ENCODE results near the gene CD79B.

CD79B gene

DNA sequence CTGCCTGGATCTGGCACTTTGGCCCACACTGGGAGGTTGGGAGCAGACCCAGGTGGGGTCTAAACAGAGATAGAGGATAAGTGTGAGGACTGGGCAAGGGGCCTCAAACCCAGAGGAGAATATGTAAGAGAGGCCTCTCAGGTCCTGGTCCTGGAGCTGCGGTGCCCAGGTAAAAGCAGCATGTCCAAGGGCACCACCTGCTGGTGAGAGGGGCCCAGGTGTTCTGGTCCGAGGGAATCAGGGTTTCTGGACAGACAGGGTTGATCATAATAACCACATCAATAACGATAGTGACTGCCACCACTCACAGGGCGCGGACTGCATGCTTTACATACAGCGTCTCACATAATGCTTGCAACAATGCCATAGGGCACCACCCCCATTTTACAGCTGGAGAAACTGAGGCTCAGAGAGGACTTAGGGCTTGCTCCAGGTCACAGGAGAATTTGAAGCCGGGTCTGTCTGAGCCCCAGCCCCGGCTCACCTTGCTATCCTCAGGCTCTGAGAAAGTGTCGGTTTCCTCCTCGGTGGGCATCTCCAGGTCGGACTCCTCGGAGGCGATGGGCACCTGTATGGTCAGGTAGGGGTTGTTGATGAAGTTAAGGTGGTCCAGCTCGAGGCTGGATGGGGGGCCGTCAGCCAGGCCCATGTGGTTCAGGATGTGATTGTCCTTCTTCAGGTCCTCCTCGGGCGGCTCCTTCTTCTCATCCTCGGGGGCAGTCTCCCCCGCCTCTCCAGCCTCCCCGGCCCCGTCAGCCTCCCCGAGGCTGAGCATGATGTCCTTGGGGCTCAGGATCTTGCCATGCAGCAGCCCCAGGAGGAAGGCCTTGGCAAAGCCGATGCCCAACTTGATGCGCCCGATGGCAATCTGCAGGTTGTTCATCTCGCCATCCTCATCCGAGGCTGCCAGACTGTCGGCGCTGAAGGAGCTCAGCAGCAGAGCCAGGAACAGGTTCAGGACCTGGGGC is 19.1 kb upstream of the CD79B start:
- no peak for DNase-seq

DNA sequence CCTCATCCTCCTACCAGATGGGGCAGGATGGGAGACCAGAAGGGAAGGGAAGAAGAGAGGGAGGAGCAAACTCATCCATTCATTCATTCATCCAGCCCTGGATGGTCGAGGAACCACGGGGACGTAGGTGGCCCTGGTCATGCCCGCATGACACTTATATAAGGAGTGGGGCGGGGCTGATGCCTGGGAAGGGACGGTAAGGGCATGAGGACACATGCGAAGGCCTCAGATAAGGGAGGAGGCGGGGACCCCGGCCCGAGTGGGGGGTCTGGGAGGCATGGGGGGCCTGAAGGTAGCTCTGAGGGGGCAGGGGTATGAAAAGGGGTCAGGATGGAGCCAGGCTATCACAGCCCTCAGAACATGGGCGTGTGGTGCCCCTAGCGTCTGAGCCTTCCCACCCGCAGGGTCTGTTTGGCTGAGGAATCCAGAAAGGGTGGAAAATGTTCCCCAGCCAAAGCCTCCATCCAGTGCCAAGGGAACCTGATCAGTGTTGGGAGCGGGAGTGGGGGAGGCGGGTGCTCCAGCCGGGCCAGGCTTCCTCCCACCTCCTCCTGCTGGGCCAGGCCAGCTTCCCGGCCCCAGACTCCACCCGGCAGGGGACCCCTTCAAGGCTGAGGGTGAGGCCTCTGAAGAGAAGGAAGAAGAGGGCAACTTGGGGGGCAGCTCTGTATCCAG is 17.6 kb upstream of the CD79B start:
- DNase-seq = no peak

DNA sequence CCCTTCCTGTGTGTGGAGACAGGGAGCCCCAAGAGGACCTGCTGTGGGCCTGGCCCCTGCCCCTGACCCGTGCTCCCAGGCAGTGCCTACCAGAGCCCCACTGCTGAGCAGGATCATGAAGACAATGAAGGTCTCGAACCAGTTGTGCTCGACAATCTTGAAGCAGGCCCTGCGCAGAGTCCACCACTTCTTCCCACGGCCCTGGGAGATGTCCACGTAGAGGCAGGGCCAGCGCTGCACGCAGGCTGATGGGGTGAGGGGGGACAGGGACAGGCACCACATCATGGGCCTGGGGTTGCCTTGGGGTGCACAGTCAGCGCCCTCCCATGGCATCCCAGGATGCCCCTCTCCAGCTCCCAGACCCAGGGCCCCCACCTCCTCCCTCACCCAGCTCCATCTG is 16.4 kb upstream of the CD79B start:
- no peak for DNase-seq

DNA sequence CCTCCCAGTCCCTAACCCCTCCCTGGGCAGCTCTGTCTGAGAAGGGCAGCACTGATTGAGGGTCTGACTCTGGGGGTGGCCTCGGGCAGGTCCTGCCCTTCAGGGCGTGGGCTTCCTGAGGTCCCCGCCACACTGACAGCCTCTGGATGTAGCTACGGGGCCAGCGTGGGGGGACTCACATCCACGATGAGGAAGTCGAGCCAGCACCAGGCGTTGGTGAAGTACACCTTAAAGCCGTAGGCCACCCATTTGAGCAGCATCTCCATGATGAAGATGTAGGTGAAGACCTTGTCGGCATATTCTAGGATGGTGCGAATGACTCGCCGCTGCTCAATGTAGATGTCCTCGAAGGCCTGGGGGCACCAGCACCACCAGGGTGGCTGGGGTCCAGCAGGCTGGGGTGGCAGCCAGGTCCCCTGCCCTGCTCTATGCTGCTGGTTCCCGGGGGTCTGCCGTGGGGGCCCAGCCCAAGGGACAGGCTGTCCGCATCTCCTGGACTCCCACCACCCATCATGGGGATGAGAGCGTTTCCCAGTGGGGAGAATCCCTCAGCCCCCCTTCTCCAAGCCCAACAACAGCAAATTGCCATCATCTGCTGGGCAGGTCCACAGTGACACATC is 15.7 kb upstream of the CD79B start:
- no peak for DNase-seq

DNA sequence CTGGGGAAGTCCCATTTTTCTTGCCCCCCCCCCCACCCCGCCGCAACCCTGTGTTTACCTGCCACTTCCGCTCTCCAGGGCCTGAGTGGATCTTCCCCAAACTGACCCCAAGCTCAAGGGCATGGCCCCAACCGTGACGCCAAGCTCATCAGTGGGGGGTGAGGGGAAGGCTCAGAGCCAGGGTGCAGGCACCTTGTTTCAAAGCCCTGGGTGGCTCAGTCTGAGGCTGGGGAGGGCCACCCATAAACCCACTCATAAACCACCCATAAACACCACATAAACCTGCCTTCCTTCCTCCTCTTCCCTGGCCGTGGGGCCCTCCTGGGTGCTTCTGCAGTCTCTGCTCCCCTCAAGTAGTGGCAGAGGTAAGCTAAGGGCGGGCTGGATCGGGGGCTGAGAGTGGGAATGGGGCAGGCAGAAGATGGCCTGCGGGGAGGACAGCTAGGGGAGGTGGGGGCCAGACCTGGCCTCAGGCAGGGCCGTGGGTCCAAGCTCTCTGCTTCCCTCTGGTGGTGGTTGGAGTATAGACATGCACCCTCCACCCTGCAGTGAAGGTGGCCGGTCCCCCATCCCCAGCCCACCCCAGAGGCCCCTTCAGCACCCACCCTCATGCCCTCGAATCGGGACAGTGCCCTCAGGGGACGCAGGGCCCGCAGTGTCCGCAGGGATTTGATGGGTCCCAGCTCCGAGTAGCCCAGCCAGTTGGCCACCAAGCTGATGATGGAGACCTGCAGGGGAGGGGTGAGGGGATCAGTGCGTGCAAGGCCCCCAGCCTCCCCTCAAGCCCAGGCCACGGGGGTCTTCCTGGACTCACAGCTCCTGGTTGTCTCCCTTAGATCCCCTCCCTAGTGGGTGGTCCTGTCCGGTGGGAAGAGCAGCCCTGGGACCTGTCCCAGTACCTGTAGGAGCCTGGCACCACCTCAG is 14.6 kb upstream of the CD79B start:
- DNase-seq = peak; percentile 11

DNA sequence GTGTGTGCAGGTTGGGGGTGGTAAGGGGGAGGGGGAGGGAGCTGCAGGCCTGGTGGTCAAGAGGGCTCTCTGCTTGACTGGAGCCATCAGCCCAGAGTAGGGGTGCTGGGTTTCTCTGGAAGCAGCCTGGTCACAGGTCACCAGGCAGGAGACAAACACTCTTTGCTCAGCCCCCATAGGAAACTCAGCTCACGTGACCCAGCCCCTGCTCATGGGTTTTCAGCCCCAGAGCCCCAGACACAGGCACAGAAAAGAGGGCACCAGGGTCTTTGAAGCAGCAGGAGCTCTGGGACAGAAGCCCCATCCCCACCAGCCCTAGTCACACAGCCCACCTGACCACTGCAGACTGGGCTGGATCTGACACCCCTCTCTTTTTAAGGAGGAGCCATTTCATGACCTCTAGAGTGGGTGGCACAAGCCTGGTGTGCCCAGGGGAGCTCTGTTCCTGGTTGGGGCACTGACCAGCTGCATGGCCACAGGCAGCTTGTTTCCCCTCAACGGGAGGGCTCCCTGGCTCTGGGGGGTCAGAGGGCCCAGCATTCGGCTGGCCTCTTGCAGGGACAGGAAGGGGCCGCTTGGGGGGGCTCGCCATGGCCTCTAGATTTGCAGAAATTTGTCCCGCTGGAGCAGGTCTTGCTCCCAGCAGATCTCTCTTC is 13.8 kb upstream of the CD79B start:
- no peak for DNase-seq

DNA sequence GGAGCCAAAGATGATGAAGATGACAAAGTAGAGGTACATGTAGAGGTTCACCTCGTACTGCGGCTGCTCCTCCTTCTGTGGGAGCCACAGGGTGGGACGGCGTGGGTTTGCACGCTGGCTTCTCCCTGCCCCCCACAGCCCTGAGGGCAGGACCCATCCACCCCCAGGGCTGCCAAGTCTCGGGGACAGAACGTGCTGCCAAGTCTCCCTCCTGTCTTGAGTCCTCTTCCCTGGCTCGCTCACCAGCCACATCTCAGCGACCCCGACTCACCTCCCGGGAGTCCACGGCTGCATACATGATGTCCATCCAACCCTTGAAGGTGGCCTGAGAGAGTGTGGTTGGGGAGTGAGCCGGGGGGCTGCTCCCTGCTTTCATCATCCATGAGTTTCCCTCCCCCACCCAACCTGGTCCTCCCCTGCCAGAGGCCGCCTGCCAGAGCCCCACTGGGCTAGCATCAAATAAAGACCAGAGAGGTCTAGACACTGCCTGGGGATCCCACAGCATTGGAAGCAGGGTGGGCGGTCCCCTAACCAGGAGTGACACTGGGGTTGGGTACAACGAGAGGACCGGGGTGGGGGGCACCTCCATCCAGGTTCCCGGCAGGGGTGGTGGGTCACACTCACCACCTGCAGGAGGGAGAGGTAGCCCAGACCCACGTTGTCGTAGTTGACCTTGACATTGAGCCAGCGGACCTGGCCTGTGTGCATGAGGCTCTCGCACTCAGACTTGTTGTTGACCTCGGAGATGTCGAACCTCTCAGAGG is 12.8 kb upstream of the CD79B start:
- DNase-seq = no peak

DNA sequence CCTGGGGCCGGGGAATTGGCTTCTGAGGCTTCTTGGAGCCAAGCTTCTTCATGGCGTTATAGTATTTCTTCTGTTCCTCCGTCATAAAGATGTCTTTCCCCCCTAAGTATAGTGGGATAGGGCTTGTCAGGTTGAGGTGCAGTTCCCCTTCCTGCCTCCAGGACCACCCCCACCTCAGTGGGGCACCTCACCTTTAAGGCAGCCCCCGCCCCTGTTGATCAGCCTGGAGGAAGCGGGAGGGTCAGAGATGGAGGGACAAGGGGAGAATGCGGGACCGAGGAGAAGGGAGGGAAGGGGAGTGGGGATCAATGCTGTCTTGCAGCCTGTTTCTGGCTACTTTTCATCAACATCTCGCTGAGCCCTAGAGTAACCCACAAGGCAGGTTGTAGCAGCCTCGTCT is 11.6 kb upstream of the CD79B start:
- no peak for DNase-seq

DNA sequence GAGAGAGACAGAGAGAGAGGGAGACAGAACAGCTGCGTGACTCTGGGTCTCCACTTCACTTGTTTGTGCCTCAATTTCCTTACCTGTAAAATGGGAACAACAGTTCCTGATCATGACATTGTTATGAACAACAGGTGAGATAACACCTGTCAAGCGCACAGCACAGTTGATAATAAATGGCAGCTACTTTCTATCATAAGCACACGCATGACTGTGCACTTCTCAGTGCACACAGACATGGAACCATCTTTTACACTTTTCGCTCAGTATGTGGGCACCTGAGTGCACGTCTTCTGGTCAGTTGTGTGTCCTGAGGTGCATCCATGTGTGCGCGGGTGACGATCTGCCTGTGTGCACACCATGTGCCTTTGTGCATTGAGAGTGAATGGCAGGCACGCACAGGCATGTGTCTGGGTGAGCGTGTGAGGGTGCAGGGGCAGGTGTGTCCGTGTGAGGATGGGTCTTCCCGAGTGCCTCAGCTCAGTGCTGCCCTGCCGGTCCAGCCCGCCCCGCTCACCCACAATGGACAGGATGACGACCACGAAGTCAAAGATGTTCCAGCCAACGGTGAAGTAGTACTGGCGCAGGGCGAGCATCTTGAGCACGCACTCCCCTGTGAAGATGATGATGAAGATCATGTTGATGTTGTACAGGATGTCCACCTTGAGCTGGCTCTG is 10.3 kb upstream of the CD79B start:
- no peak for DNase-seq

DNA sequence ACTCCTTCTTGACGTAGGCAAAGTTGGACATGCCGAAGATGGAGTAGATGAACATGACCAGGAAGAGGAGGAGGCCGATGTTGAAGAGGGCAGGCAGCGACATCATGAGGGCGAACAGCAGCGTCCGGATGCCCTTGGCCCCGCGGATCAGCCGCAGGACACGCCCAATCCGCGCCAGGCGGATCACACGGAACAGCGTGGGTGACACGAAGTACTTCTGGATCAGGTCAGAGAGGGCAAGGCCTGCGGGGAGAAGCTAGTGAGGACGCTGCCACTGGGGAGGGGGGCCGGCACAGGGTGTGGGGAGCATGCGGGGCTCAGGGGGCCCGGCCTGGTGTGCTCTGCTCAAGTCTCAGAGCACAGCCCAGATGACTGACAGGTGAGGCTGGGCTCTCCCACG is 9.6 kb upstream of the CD79B start:
- DNase-seq = no peak

DNA sequence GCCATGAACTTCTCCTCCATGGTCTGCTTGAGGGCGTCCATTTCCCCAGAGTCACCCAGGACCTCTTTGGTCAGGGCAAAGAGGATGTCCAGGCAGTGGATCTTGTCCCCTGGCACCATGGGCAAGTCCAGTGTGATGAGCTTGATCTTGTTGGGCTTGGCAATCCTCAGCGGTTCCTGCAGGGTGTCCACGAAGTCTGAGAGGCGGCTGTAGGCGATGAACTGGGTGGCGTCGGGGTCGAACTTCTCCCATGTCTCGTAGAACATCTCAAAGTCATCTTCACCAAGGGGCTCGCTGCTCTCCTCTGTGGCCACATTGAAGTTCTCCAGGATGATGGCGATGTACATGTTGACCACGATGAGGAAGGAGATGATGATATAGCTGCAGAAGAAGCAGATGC is 9.0 kb upstream of the CD79B start:
- DNase-seq = no peak

DNA sequence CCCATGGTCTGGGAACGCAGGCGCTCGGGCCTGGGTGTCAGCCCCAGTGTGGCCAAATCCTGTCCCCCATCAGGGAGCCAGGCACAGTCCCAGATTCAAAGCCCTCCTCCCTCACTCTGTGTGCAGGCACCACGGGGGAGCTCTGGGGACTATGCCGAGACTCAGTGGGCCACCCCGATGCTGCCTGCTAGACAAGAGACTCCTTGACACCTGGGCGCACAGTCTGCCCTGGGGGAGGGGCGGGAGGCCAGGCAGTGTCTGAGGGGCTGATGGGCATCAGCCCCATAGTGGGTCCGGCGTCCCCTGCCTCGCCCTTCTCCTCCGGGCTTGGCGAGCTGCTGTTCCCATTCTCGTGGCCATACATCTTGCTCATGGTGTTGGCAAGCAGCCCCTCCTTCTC is 8.5 kb upstream of the CD79B start:
- no peak for DNase-seq

DNA sequence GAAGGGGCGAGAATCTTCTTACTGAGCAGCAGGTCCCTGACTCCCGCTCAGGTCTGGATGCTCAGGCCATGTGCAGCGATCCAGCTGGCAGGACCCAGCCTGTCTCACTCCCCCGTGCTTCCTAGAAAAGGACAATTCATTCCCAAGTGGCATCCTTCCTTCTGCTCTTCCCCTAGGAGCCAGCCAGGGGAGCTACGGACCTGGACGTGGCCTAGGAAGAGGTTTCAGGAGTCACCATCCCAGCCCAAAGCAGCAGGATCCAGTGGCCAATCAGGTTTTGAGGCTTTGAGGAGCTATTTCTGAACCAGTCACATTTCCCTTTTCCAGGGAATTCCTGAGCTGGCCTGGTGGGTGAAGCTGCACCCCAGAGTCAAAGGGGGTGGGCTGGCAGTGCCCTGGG is 7.8 kb upstream of the CD79B start:
- no peak for DNase-seq

DNA sequence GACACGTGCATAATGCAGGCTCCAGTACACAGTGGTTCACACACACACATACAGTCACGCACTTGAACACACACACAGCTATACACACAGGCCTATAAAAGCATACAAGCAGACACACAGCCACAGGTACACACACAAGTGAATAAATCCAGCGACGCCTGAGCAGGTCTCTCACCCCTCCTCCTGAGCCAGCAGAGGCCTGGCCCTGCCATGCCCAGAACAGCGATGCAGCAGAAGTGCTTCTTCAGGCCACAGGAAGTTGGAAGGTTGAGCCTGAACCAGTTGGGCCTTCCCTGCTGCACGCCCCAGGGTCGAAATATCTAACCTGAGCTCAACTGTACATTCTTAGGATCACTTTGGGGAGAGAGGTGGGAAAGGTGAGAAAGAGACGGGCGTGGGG is 7.3 kb upstream of the CD79B start:
- no peak for DNase-seq

DNA sequence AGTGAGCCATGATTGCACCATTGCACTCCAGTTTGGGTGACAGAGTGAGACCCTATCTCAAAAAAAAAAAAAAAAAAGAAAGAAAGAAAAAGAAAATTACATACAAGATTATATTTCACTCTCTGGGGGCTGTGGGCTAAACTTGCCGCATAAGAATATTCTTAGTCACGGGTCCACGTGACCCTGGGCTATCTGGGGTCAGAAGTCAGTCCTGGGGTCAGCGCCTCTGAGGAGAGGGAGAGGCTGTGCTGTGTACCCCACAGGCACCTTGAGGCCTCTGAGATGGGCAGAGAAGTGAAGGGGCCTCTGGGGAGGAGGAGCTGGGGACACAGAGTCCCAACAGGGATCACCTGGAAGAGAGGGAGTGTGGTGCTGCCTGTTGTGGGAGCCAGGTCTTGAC is 5.8 kb upstream of the CD79B start:
- no peak for DNase-seq

DNA sequence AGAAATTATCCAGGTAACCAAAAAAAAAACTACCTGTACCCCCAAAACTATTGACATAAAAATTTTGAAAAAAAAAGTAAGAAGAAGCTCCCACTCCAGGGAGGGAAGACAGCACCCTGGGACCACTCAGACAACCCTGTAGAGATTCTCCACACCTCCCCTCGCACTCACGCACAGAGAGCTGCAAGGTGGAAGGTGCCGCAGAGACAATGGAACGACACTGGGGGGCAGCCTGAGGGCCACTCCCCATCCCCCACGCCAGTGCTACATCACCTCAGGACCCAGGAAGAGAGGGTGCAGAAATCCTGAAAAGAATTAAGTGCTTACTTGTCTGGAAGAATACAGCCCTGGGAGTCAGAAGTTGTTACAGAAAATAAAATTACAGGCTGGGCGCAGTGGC is 5.2 kb upstream of the CD79B start:
- DNase-seq = no peak

DNA sequence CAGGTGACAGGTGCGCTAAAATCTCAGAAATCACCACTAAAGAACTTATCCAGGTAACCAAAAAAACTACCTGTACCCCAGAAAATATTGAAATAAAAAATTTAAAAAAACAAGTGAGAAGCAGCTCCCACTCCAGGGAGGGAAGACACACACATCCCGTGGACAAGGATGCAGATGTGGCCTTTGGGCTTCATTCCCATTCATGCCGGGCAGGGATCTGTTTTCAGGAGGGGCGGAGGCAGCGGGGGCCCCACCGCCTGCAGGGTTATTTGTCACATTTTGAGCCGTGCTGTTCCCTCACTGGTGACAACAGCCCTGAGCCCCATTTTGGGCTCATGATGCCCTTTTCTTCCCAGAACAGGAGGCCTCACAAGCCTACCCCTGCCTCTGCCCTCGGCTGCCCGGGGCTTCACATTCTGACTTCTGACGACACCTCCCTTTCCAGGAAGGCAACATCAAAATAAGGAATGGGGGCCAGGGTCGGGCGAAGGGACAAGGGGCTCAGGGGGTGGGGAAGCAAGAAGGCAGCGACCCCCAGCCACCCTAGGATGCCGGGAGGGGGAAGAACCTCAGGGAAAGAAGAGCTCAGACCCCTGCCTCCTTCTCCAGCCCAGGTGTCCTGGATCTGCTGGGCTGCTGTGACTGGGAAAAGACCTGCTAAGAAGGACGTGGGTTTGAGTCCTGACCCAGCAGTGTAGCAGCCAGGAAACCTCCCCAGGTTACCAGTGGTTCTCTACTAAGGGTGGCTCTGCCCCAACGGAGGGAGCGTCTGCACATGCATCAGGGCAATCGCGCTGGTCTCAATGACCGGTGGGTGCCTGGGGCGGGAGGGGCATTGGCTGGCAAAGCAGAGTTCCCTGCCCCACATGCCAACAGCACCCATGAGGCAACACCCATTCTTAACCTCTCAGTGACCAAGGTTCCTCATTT is 2.3 kb upstream of the CD79B start:
- DNase-seq = no peak

DNA sequence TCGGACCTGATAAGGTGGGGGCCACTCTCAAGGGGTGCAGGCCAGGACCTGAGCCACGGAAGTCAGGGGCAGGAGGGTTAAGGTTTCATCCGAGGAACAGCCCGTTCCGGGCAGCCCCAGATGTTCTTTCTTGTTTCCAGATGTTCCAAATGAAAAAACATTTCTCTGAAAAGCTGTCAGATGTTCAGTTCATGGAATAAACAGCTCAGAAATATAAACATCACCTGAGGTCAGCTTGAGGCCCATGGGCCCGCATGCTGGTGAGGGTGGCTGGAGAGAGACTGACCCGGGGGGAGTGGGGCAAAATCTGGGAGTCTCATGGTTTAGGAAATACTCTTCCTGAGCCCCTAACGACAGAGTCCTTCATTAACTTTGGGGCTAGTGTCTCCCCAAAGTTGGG is 1.5 kb upstream of the CD79B start:
- DNase-seq = no peak

DNA sequence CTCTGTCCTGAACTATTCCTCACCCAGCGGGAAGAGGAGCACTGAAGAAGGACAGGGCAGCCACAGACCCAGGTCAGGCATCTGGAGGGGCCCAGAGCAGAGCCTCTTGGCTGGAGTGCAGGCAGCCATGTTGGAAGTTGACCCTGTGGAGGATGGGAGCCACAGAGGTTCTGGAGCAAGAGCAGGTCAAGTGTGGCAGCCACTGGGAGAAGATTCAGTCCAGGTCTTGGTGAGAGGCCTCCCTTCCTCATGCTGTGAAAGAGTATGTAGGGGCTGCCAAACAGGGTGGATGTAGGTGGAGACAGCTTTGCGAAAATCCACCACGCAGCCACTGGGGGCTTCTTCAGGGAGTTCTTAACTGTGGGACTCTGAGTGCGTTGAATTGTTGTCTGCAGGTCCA is 590 bp upstream of the CD79B start:
- DNase-seq = no peak
